Endothelial cell of umbilical vein (primary cell): Measurements from ENCODE around the gene TRPC4AP. TPM values are rescaled to one million over a fixed set of nuclear protein-coding genes. Genes with fewer than 3 reads are reported as not detected.

Source experiments
- BruUV-seq: library from RNA; stranded (reverse); fragments of 400-500 nt; replicated peaks from 2 replicates; lab custom pipeline; 2021; lab: Mats Ljungman, UMichigan
- CTCF ChIA-PET: fragments of 300-600, 350-600 bp; sonication (Branson Sonifier 250); formaldehyde crosslinking; loops from one replicate; lab custom pipeline; 2021; ENCODE audit warnings: antibody characterized with exemption, inconsistent platforms; lab: Charles Lee
- POLR2A ChIA-PET: fragments of 300-600, 350-600 bp; sonication (Branson Sonifier 250); formaldehyde crosslinking; loops from one replicate; lab custom pipeline; 2021; ENCODE audit warnings: antibody characterized with exemption, inconsistent platforms; lab: Charles Lee
- DNase-seq: peaks from one replicate; pipeline ENCODE4 v3.0.0-alpha.2; 2011; ENCODE audit warnings: low read depth, low spot score
- FAIRE-seq: peaks from 2 replicates; lab custom pipeline; 2011; peaks lifted over from hg19 to GRCh38; lab: Jason Lieb, UNC
- H2AFZ ChIP-seq: 2 replicates; pipeline ENCODE4 v1.6.0; 2012; ENCODE audit warnings: low read depth, low read length, control low read depth, inconsistent platforms
- H3K27ac ChIP-seq: 2 replicates; pipeline ENCODE4 v1.5.1; 2011; ENCODE audit warnings: low read depth, mild to moderate bottlenecking, control low read depth, low read length, moderate library complexity; ENCODE audit not compliant: insufficient read depth
- H3K27me3 ChIP-seq, 2 experiments: 2 replicates each; pipeline versions ENCODE4 v1.6.0 to v1.6.1; 2011; ENCODE audit warnings: low read length in 2 of 2, mixed read lengths in 1 of 2; ENCODE audit not compliant: control insufficient read depth in 2 of 2, insufficient read depth in 2 of 2
- H3K36me3 ChIP-seq, 2 experiments: 2 replicates in 1 of 2; 3 replicates in 1 of 2; pipeline ENCODE4 v1.5.1; 2011; ENCODE audit warnings: low read length in 2 of 2, mild to moderate bottlenecking in 1 of 2, moderate library complexity in 1 of 2; ENCODE audit not compliant: control insufficient read depth in 2 of 2, insufficient read depth in 2 of 2; ENCODE audit errors: extremely low read depth in 1 of 2
- H3K4me1 ChIP-seq: 3 replicates; pipeline ENCODE4 v1.5.1; 2011; ENCODE audit warnings: mild to moderate bottlenecking, low read length; ENCODE audit not compliant: control insufficient read depth, insufficient read depth; ENCODE audit errors: extremely low read depth
- H3K4me2 ChIP-seq: 2 replicates; pipeline ENCODE4 v1.6.1; 2011; ENCODE audit warnings: low read length, control low read depth, mixed read lengths; ENCODE audit not compliant: insufficient read depth
- H3K4me3 ChIP-seq, 3 experiments: fragments of 200-600 bp in 1 of 3; sonication (generic), shearing (Covaris generic) in 1 of 3; replicated peaks in 1 of 3; 2 replicates each; pipeline ENCODE4 v1.5.1; 2011 to 2016; ENCODE audit warnings: control low read depth in 3 of 3, low read length in 3 of 3, mild to moderate bottlenecking in 2 of 3, inconsistent platforms in 1 of 3, low read depth in 1 of 3, moderate library complexity in 1 of 3; ENCODE audit not compliant: insufficient read depth in 1 of 3
- H3K79me2 ChIP-seq: 2 replicates; pipeline ENCODE4 v1.6.0; 2012; ENCODE audit warnings: low read length, inconsistent platforms; ENCODE audit not compliant: control insufficient read depth, insufficient read depth
- H3K9ac ChIP-seq: replicated peaks from 2 replicates; pipeline ENCODE3; 2011; ENCODE audit warnings: low read length, control low read depth; ENCODE audit not compliant: insufficient read depth; ENCODE audit errors: extremely low read depth
- H3K9me1 ChIP-seq: replicated peaks from 3 replicates; pipeline ENCODE4 v1.6.0; 2011; ENCODE audit warnings: mild to moderate bottlenecking, low read length; ENCODE audit not compliant: control insufficient read depth, insufficient read depth; ENCODE audit errors: extremely low read depth
- H3K9me3 ChIP-seq: replicated peaks from 2 replicates; pipeline ENCODE4 v1.5.1; 2012; ENCODE audit warnings: low read length, inconsistent platforms; ENCODE audit not compliant: control insufficient read depth, insufficient read depth
- H4K20me1 ChIP-seq: replicated peaks from 2 replicates; pipeline ENCODE3; 2011; ENCODE audit warnings: mild to moderate bottlenecking, low read length; ENCODE audit not compliant: control insufficient read depth, insufficient read depth; ENCODE audit errors: extremely low read depth
- CTCF ChIP-seq, 2 donors: IDR thresholded peaks; 1 replicate in 1 of 2; 2 replicates in 1 of 2; pipeline ENCODE4 v1.5.1; 2011; ENCODE audit warnings: low read length in 2 of 2, mild to moderate bottlenecking in 2 of 2, moderate library complexity in 2 of 2, control low read depth in 1 of 2, inconsistent platforms in 1 of 2, low read depth in 1 of 2; ENCODE audit not compliant: insufficient read depth in 1 of 2; ENCODE audit errors: extremely low read depth in 1 of 2
- EZH2 ChIP-seq: IDR thresholded peaks from 2 replicates; pipeline ENCODE4 v1.6.1; 2012; ENCODE audit warnings: borderline replicate concordance, low read depth, mild to moderate bottlenecking, moderate library complexity, low read length, inconsistent platforms; ENCODE audit not compliant: severe bottlenecking
- FOS ChIP-seq: IDR thresholded peaks from 2 replicates; pipeline ENCODE4 v1.6.1; 2011; ENCODE audit warnings: mild to moderate bottlenecking, low read length, moderate library complexity, borderline replicate concordance; ENCODE audit not compliant: insufficient read depth
- GATA2 ChIP-seq: IDR thresholded peaks from 2 replicates; pipeline ENCODE4 v1.7.0; 2011; ENCODE audit warnings: low read depth, mild to moderate bottlenecking, moderate library complexity, mixed read lengths, low read length; ENCODE audit not compliant: insufficient read length, insufficient read depth
- JUN ChIP-seq: IDR thresholded peaks from 2 replicates; pipeline ENCODE4 v1.6.1; 2011; ENCODE audit warnings: borderline replicate concordance, low read depth; ENCODE audit not compliant: insufficient read length, insufficient read depth
- MAX ChIP-seq: IDR thresholded peaks from 2 replicates; pipeline ENCODE4 v1.6.1; 2011; ENCODE audit not compliant: insufficient read depth, insufficient read length
- MYC ChIP-seq: IDR thresholded peaks from one replicate; pipeline ENCODE4 v1.6.1; 2011; ENCODE audit warnings: mild to moderate bottlenecking, low read depth, low read length
- POLR2A ChIP-seq: IDR thresholded peaks from 2 replicates; pipeline ENCODE4 v1.6.1; 2012; ENCODE audit warnings: low read depth, mild to moderate bottlenecking, control low read depth, low read length
- POLR2AphosphoS5 ChIP-seq: IDR thresholded peaks from 2 replicates; pipeline ENCODE4 v1.6.1; 2012; ENCODE audit warnings: low read depth, mild to moderate bottlenecking, control low read depth, low read length, moderate library complexity; ENCODE audit not compliant: insufficient read depth
- dilution Hi-C: fragments of 300-500 bp; cut with MboI; formaldehyde crosslinking; loops from one replicate; pipeline ENCODE4 v1.15.0; 2019; ENCODE audit warnings: low sequenced_read_pairs; ENCODE audit not compliant: extremely low pct_ligation_motif_present
- intact Hi-C: fragments of 100-400 bp; cut with micrococcal nuclease; formaldehyde crosslinking; loops from one replicate; pipeline ENCODE4 v1.10.0; 2022
- polyA plus RNA-seq, 4 experiments: library from polyadenylated mRNA; depleted of rRNA in 3 of 4; stranded (reverse) in 3 of 4; unstranded in 1 of 4; fragments of >200 nt; gene quantifications; 2 replicates each; pipeline versions ENCODE4 v1.2.1 to v1.2.3, GENCODE V29; 2011 to 2012; ENCODE audit warnings: missing spikeins in 1 of 4
- total RNA-seq: library from RNA; stranded (reverse); gene quantifications from 2 replicates; pipeline ENCODE4 v1.2.3, GENCODE V29; 2021

The TRPC4AP gene
- total and polyA plus RNA-seq, 2 donors (not counting 3 experiments of a cell fraction or from before 2014, with no cell fraction given): 89.0 to 103 TPM

- no peak overlapping the region for H3K4me3 ChIP-seq
- ChIA-PET CTCF (interaction anchor here (1.0 to 4.8 kb wide), 4 partner anchors 11 to 74 kb away, joined by 4 to 59 read pairs (median 4); no protein-coding TSS in a partner anchor), POLR2A (no interaction called here)
- DNase-seq (no peak), FAIRE-seq (no peak)
- H4K20me1 ChIP-seq: no peaks in the 10 kb centered on the region
- no peaks in the 10 kb centered on the region for H3K9me1 ChIP-seq
- intact Hi-C loops (no loop called here), dilution Hi-C loops (no loop called here)
- H3K4me2 ChIP-seq: no peak overlapping the region
- no TSS peak for BruUV-seq
- H3K9me3 ChIP-seq: no peaks in the 10 kb centered on the region
- peaks cover 49% of the 10 kb centered on the region for H3K4me1 ChIP-seq
- peaks cover 9 to 16% of the 10 kb centered on the region in 2 experiments for H3K36me3 ChIP-seq
- H3K27me3 ChIP-seq: no peaks in the 10 kb centered on the region
- no peaks in the 10 kb centered on the region for H3K79me2 ChIP-seq
- H3K9ac ChIP-seq: no peak overlapping the region
- peak overlapping the region; percentile 97 for H3K27ac ChIP-seq
- no peak overlapping the region for H2AFZ ChIP-seq
- TF ChIP-seq MAX (no peak), JUN (no peak), CTCF (IDR thresholded peaks at IDR 0.05; ENCODE audit: extremely low read depth in 1 of 2, insufficient read depth in 1 of 2, low read depth in 1 of 2, low read length in 2 of 2) (no peak), POLR2A (no peak), GATA2 (no peak), EZH2 (no peak), MYC (no peak), POLR2AphosphoS5 (no peak), FOS (no peak)
These were observed 41.1 kb upstream of the TRPC4AP start for GRCh38 chr20:35133735-35134134.
